HepG2 (cell line): ENCODE data around the gene NECAB2. TPM values are rescaled to one million over a fixed set of nuclear protein-coding genes. Genes with fewer than 3 reads are reported as not detected.

Experiments
- ATF4 ChIP-seq, 2 experiments: fragments of 450-650 bp in 1 of 2; sonication (generic) in 1 of 2; formaldehyde crosslinking; IDR thresholded peaks; 2 replicates each; pipeline versions ENCODE4 v1.5.0 to v1.8.0; 2020 to 2022; ENCODE audit warnings: mild to moderate bottlenecking in 1 of 2, missing genetic modification reagents in 1 of 2
- DMTF1 ChIP-seq: sonication (generic); formaldehyde crosslinking; IDR thresholded peaks from 2 replicates; pipeline ENCODE4 v1.4.0; 2020; ENCODE audit warnings: mild to moderate bottlenecking, missing genetic modification reagents
- EZH2 ChIP-seq: conservative IDR thresholded peaks from 2 replicates; pipeline ENCODE4 v1.6.1; 2012; ENCODE audit warnings: mild to moderate bottlenecking, low read depth, low read length, moderate library complexity
- NCOA5 ChIP-seq: sonication (generic); formaldehyde crosslinking; IDR thresholded peaks from 2 replicates; pipeline ENCODE4 v1.4.0; 2020; ENCODE audit warnings: missing genetic modification reagents
- NONO ChIP-seq, 2 experiments: fragments of 450-650 bp in 1 of 2; sonication (generic) in 1 of 2; formaldehyde crosslinking in 1 of 2; IDR thresholded peaks in 1 of 2; conservative IDR thresholded peaks in 1 of 2; 2 replicates each; pipeline versions ENCODE4 v1.6.1 to v1.8.0; 2017 to 2022; ENCODE audit warnings: mild to moderate bottlenecking in 1 of 2, missing genetic modification reagents in 1 of 2, moderate library complexity in 1 of 2
- RARA ChIP-seq: IDR thresholded peaks from 2 replicates; pipeline ENCODE4 v1.6.1; 2016; ENCODE audit warnings: missing genetic modification reagents, missing compliant biosample characterization
- RXRA ChIP-seq: sonication (generic); formaldehyde crosslinking; IDR thresholded peaks from 2 replicates; pipeline ENCODE4 v1.5.1; 2020; ENCODE audit warnings: missing genetic modification reagents
- SMAD1 ChIP-seq: sonication (generic); formaldehyde crosslinking; IDR thresholded peaks from 2 replicates; pipeline ENCODE4 v1.4.0; 2020; ENCODE audit warnings: missing genetic modification reagents, low read depth, mild to moderate bottlenecking, borderline replicate concordance
- SOX6 ChIP-seq, 2 experiments: fragments of 450-650 bp in 1 of 2; sonication (generic) in 1 of 2; formaldehyde crosslinking in 1 of 2; IDR thresholded peaks; 2 replicates each; pipeline versions ENCODE4 v1.4.0 to v1.6.1; 2017 to 2020; ENCODE audit warnings: antibody characterized with exemption in 1 of 2, mild to moderate bottlenecking in 1 of 2, missing genetic modification reagents in 1 of 2
- TEAD3 ChIP-seq: optimal IDR thresholded peaks from 2 replicates; pipeline ENCODE3; 2016; ENCODE audit warnings: borderline replicate concordance
- THRA ChIP-seq: sonication (generic); formaldehyde crosslinking; IDR thresholded peaks from 2 replicates; pipeline ENCODE4 v1.4.0; 2020; ENCODE audit warnings: missing genetic modification reagents, borderline replicate concordance
- TRAFD1 ChIP-seq: sonication (generic); formaldehyde crosslinking; IDR thresholded peaks from 2 replicates; pipeline ENCODE4 v1.5.1; 2020; ENCODE audit warnings: missing genetic modification reagents, mild to moderate bottlenecking, borderline replicate concordance
- ZBTB3 ChIP-seq: sonication (generic); formaldehyde crosslinking; IDR thresholded peaks from 2 replicates; pipeline ENCODE4 v1.4.0; 2020; ENCODE audit warnings: low read depth, mild to moderate bottlenecking, moderate library complexity, missing genetic modification reagents, borderline replicate concordance
- ZC3H4 ChIP-seq: sonication (generic); formaldehyde crosslinking; IDR thresholded peaks from 2 replicates; pipeline ENCODE4 v1.4.0; 2020; ENCODE audit warnings: missing genetic modification reagents, borderline replicate concordance
- ZNF563 ChIP-seq: sonication (generic); formaldehyde crosslinking; IDR thresholded peaks from 2 replicates; pipeline ENCODE4 v1.8.0; 2022; ENCODE audit warnings: mild to moderate bottlenecking, moderate library complexity, missing genetic modification reagents
- ZNF670 ChIP-seq: sonication (generic); formaldehyde crosslinking; IDR thresholded peaks from 2 replicates; pipeline ENCODE4 v1.8.0; 2022; ENCODE audit warnings: mild to moderate bottlenecking, missing genetic modification reagents, borderline replicate concordance
- ZNF687 ChIP-seq: sonication (generic); formaldehyde crosslinking; IDR thresholded peaks from 2 replicates; pipeline ENCODE4 v1.5.1; 2020; ENCODE audit warnings: mild to moderate bottlenecking, missing genetic modification reagents, moderate library complexity
- polyA plus RNA-seq, 8 experiments: library from polyadenylated mRNA; depleted of rRNA in 3 of 8; stranded (reverse) in 7 of 8; unstranded in 1 of 8; fragments of >200 nt; fragmentation: Illumina TruSeq in 4 of 8; extraction: Trizol in 4 of 8; gene quantifications; 2 replicates each; pipeline versions ENCODE4 v1.2.1 to v1.2.3, GENCODE V29; 2011 to 2016; ENCODE audit warnings: low read depth in 4 of 8, missing spikeins in 1 of 8, mixed read lengths in 1 of 8; ENCODE audit not compliant: insufficient read depth in 1 of 8
- total RNA-seq, 5 experiments: library from RNA; depleted of rRNA; stranded (reverse); fragments of >200 nt; fragmentation: Illumina TruSeq; extraction: Trizol; gene quantifications; 2 replicates each; pipeline ENCODE4 v1.2.3, GENCODE V29; 2016; ENCODE audit warnings: low read depth in 1 of 5

Gene NECAB2
- total and polyA plus RNA-seq, 2 of the 13 experiments (the other 11 are each of a cell fraction or from before 2014, with no cell fraction given) = 0.21 to 0.49 TPM

- TF ChIP-seq TRAFD1 (CRISPR knock-in tag) (no peak), ZC3H4 (CRISPR knock-in tag) (no peak), ZBTB3 (no peak), ZNF687 (CRISPR knock-in tag) (0 out of 2 replicates have a peak, but pooled peaks have one; percentile 19), NONO (IDR thresholded peaks at IDR 0.05) (no peak), NONO (CRISPR knock-in tag; conservative IDR thresholded peaks at IDR 0.05) (0 out of 2 replicates have a peak, but pooled peaks have one; percentile 8), SOX6 (IDR thresholded peaks at IDR 0.05) (no peak), SOX6 (CRISPR knock-in tag; IDR thresholded peaks at IDR 0.05) (peak; percentile 31), RARA (peak; percentile 26; the same call in 1 of the 2 replicates), ZNF563 (CRISPR knock-in tag) (peak; percentile 21; the same call in 1 of the 2 replicates), DMTF1 (CRISPR knock-in tag) (no peak), THRA (CRISPR knock-in tag) (peak; percentile 60; the same call in 1 of the 2 replicates), TEAD3 (CRISPR knock-in tag) (peak; percentile 3), RXRA (CRISPR knock-in tag) (peak; percentile 31; the same call in 1 of the 2 replicates), ZNF670 (CRISPR knock-in tag) (0 out of 2 replicates have a peak, but pooled peaks have one; percentile 42), NCOA5 (CRISPR knock-in tag) (no peak), EZH2 (no peak; the same call in none of the 2 replicates), SMAD1 (no peak), ATF4 (CRISPR knock-in tag; IDR thresholded peaks at IDR 0.05) (peak in 1 of 2 experiments; percentile 90; a peak in 2 of 4 replicates)
Measured at GRCh38 chr16:84042879-84043485, 74.9 kb downstream of the NECAB2 start (continued).
